ENCODE measurements around the gene OCA2.

- TF ChIP-seq CTCF (IDR thresholded peaks at IDR 0.05) (no peak), POLR2AphosphoS5 (IDR thresholded peaks at IDR 0.05; ENCODE audit: insufficient read depth in 1 of 2, low read depth in 1 of 2) (no peak)
Measured at GRCh38 chr15:28118083-28118482, 19.0 kb upstream of the OCA2 start.

All from vagina (tissue), 2 donors.